GM12891 (cell line): ENCODE results near the gene IDH2.

ENCODE experiments used
- DNase-seq: peaks from one replicate; pipeline ENCODE4 v3.0.0; 2011; ENCODE audit warnings: low spot score; ENCODE audit not compliant: insufficient read length
- FAIRE-seq: peaks from 2 replicates; lab custom pipeline; 2011; peaks lifted over from hg19 to GRCh38; lab: Jason Lieb, UNC
- PAX5 ChIP-seq: IDR thresholded peaks from 2 replicates; pipeline ENCODE4 v1.6.1; 2011; ENCODE audit warnings: low read length, moderate library complexity, mild to moderate bottlenecking; ENCODE audit not compliant: insufficient read depth, severe bottlenecking
- POLR2A ChIP-seq: IDR thresholded peaks from 2 replicates; pipeline ENCODE4 v1.6.1; 2011; ENCODE audit warnings: low read depth, low read length, control low read depth
- POLR2AphosphoS5 ChIP-seq: IDR thresholded peaks from 2 replicates; pipeline ENCODE4 v1.6.1; 2011; ENCODE audit warnings: low read depth, low read length, control low read depth
- POU2F2 ChIP-seq: IDR thresholded peaks from 2 replicates; pipeline ENCODE4 v1.6.1; 2011; ENCODE audit warnings: low read depth, mild to moderate bottlenecking, control low read depth, low read length, moderate library complexity
- SPI1 ChIP-seq: IDR thresholded peaks from 2 replicates; pipeline ENCODE4 v1.6.1; 2011; ENCODE audit warnings: low read depth, low read length, control low read depth
- TAF1 ChIP-seq: IDR thresholded peaks from 2 replicates; pipeline ENCODE4 v1.6.1; 2011; ENCODE audit warnings: low read depth, low read length, control low read depth

The IDH2 gene

GRCh38 chr15:90138071-90138833, 36.0 kb upstream of the IDH2 start:
- no peak for FAIRE-seq
- DNase-seq: no peak
- no peak for TF ChIP-seq SPI1
- TF ChIP-seq POLR2AphosphoS5: no peak
- no peak for TF ChIP-seq PAX5
- no peak for TF ChIP-seq POU2F2
- no peak for TF ChIP-seq TAF1
- no peak for TF ChIP-seq POLR2A

DNA sequence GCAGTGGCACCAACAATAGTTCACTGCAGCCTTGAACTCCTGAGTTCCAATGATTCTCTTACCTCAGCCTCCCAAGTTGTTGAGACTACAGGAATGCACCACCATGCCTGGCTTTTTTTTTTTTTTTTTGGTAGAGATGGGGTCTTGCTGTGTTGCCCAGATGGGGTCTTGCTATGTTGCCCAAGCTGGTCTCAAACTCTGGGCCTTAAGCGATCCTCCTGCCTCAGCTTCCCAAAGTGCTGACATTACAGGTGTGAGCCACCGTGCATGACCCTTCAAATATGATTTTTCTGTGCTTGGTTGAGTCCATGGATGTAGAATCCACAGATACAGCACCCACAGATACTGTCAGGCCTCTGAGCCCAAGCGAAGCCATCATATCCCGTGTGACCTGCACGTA, 30.2 kb upstream of the IDH2 start:
- DNase-seq (no peak), FAIRE-seq (no peak)
- TF ChIP-seq POU2F2: no peak
- TF ChIP-seq SPI1: no peak

DNA sequence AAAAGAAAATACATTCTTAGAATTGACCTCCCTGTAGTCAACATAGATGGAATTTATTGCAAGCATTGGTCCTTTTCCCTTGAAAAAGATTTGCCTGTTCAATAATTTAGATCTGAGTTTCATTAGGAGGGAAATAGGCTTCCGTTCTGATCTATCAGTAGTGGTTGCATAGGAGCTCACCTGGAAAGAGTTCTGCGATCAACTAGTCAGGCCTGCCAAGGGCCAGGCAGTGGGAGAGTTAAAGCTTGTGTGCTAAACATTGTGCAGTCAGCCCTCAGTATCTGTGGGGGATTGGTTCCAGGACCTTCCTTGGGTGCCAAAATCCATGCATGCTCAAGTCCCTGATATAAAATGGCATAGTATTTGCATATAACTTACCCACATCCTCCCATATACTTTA, 29.6 kb upstream of the IDH2 start:
- no peak for DNase-seq

GRCh38 chr15:90130291-90130690, 28.0 kb upstream of the IDH2 start:
- DNase-seq: no peak
- no peak for FAIRE-seq
- TF ChIP-seq PAX5: no peak
- no peak for TF ChIP-seq POLR2A
- no peak for TF ChIP-seq POLR2AphosphoS5
- no peak for TF ChIP-seq SPI1
- TF ChIP-seq TAF1: no peak
- no peak for TF ChIP-seq POU2F2

More for the DNA sequence above, 29.6 kb upstream of the IDH2 start:
- no peak for FAIRE-seq
- TF ChIP-seq SPI1 (no peak), PAX5 (no peak), POU2F2 (no peak), POLR2A (no peak), POLR2AphosphoS5 (no peak), TAF1 (no peak)

GRCh38 chr15:90126596-90127435, 24.5 kb upstream of the IDH2 start:
- no peak for FAIRE-seq
- TF ChIP-seq POLR2AphosphoS5 (no peak), TAF1 (no peak), POU2F2 (no peak), SPI1 (no peak), POLR2A (no peak)
- no peak for DNase-seq

DNA sequence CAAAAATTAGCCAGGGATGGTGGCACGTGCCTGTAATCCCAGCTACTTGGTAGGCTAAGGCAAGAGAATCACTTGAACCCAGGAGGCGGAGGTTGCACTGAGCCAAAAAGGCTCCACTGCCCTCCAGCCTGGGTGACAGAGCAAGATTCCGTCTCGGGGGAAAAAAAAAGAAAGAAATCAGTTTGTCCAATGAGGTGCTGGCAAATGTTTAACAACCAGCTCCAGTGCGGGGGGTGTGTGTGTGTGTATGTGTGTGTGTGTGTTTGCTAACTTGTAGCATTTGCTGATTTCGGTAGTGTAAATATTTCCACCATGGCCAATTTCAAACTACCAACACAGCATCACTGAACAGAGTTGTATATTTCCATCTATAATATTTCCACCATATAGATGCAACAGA, 23.8 kb upstream of the IDH2 start:
- FAIRE-seq (no peak), DNase-seq (no peak)
- no peak for TF ChIP-seq PAX5
- TF ChIP-seq TAF1: no peak
- no peak for TF ChIP-seq SPI1
- TF ChIP-seq POLR2A: no peak
- no peak for TF ChIP-seq POLR2AphosphoS5
- TF ChIP-seq POU2F2: no peak

GRCh38 chr15:90124507-90124906, 22.2 kb upstream of the IDH2 start:
- FAIRE-seq (no peak), DNase-seq (no peak)

DNA sequence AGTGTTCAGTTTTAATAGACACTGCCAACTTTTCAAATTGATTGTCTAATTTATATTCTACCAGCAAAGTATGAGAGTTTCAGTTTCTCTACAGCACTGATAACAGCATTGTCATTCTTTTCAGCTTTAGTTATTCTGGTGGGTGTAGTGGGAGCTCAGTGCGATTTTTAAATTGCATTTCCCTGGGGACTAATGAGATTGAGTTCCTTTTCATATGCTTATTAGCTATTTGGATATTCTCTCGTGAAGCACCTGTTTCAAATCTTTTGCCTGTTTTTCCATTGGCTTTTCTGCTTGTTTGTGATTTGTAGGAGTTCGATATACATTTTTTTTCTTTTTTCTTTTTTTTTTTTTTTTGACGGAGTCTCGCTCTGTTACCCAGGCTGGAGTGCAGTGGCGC, 18.8 kb upstream of the IDH2 start:
- TF ChIP-seq TAF1 (no peak), SPI1 (no peak), POLR2A (no peak), POU2F2 (no peak)
- FAIRE-seq (no peak), DNase-seq (no peak)

More at GRCh38 chr15:90124507-90124906, 22.2 kb upstream of the IDH2 start:
- TF ChIP-seq POLR2AphosphoS5: no peak
- TF ChIP-seq POU2F2: no peak
- no peak for TF ChIP-seq TAF1
- TF ChIP-seq SPI1: no peak
- TF ChIP-seq POLR2A: no peak
- TF ChIP-seq PAX5: no peak

GRCh38 chr15:90119367-90119766, 17.1 kb upstream of the IDH2 start:
- FAIRE-seq: no peak

More at GRCh38 chr15:90119367-90119766, 17.1 kb upstream of the IDH2 start:
- TF ChIP-seq SPI1: no peak
- no peak for TF ChIP-seq PAX5
- no peak for TF ChIP-seq POU2F2
- no peak for TF ChIP-seq POLR2AphosphoS5
- TF ChIP-seq TAF1: no peak
- no peak for TF ChIP-seq POLR2A
- no peak for DNase-seq
